ENCODE results near the gene TBC1D20.

- TF ChIP-seq CTCF (IDR thresholded peaks at IDR 0.05) (no peak), POLR2A (IDR thresholded peaks at IDR 0.05) (no peak)
Measured at GRCh38 chr20:503048-503737, 40.9 kb upstream of the TBC1D20 start.
